Pancreas (tissue), 10 donors: ENCODE data around the gene GLMP. TPM values are rescaled to one million over a fixed set of nuclear protein-coding genes. Genes with fewer than 3 reads are reported as not detected.

Source experiments
- ATAC-seq, 4 donors: fragments of 200-7000 bp; cut with Tn5 transposase; one replicate each; pipeline versions ENCODE4 v1.8.0 to v1.9.1; 2020; ENCODE audit warnings: mild to moderate bottlenecking in 4 of 4, moderate library complexity in 4 of 4
- DNase-seq, 6 donors: peaks; one replicate each; pipeline ENCODE4 v3.0.0-alpha.2; 2020
- FAIRE-seq: peaks from 2 replicates; lab custom pipeline; 2012; peaks lifted over from hg19 to GRCh38; lab: Jason Lieb, UNC
- H3K27ac ChIP-seq, 4 donors: fragments of 200-600 bp; sonication (generic); 1 replicate in 3 of 4; 2 replicates in 1 of 4; pipeline versions ENCODE4 v1.5.0 to v1.8.0; 2020
- H3K27me3 ChIP-seq, 4 donors: fragments of 200-600 bp; one replicate each; pipeline ENCODE4 v1.8.0; 2021
- H3K36me3 ChIP-seq, 3 donors: fragments of 200-600 bp; sonication (generic) in 1 of 3; one replicate each; pipeline versions ENCODE4 v1.5.0 to v1.8.0; 2020 to 2021
- H3K4me1 ChIP-seq, 3 donors: fragments of 200-600 bp; one replicate each; pipeline ENCODE4 v1.8.0; 2021
- H3K4me3 ChIP-seq, 4 donors: fragments of 200-600 bp; sonication (generic) in 2 of 4; one replicate each; pipeline versions ENCODE4 v1.5.0 to v1.8.0; 2020 to 2021
- H3K9me3 ChIP-seq, 4 donors: fragments of 200-600 bp; one replicate each; pipeline ENCODE4 v1.8.0; 2021
- CTCF ChIP-seq, 4 donors: fragments of 200-600 bp; sonication (generic) in 3 of 4; IDR thresholded peaks; one replicate each; pipeline versions ENCODE4 v1.5.0 to v1.8.0; 2021; ENCODE audit warnings: antibody characterized with exemption in 4 of 4
- WGBS, 2 donors: extraction: QIAGEN DNeasy Blood & Tissue Kit; methylation state at CpG; one replicate each; pipeline ENCODE4 v1.1.7; 2013; 5-methylcytosine and 5-hydroxymethylcytosine counted together
- intact Hi-C, 3 donors: fragments of 100-400 bp; cut with DNase I; formaldehyde crosslinking; loops; one replicate each; pipeline versions ENCODE4 v1.11.1 to v1.14.2; 2022
- polyA plus RNA-seq, 2 donors: library from polyadenylated mRNA; stranded (reverse); fragments of 200-250 nt; gene quantifications; one replicate each; pipeline ENCODE4 v1.2.3, GENCODE V29; 2013
- total RNA-seq, 6 donors: library from RNA; stranded (reverse); fragmentation: NEBNext Ultra II Directional in 4 of 6; extraction: Animal tissue kit (Norgen Biotek cat#: 25700) in 4 of 6; gene quantifications; one replicate each; pipeline versions ENCODE4 v1.2.1 to v1.2.4, GENCODE V29; 2021 to 2023
- donor health status: healthy with polysubstance abuse.
- donor health status: DM: no; HTN: no; CAD: no; lungs with moderate emphysema.
- donor health status: DM: no; HTN: no; CAD: no.
- donor health status: control.
- donor health status: control.
- donor health status: Bipolar disorder and iron deficiency.
- donor health status: DM: yes; HTN: yes; CAD: no.
- donor health status: DM: no; HTN: no; CAD: no.
- donor health status: DM: no; HTN: no; CAD: no.
- donor health status: DM: yes; HTN: yes; CAD: no.

GLMP gene
- total and polyA plus RNA-seq, 8 donors: 11.1 to 32.5 (median 23.0) TPM

GRCh38 chr1:156289857-156290256 is 5.6 kb downstream of the GLMP start:
- intact Hi-C loops: no loop called here
- H3K36me3 ChIP-seq: no peaks in the 10 kb centered on the region
- peaks cover 0 to 4% (median 3%) of the 10 kb centered on the region in 3 donors for H3K4me1 ChIP-seq
- no peak for TF ChIP-seq CTCF (IDR thresholded peaks at IDR 0.05)
- H3K4me3 ChIP-seq: no peak overlapping the region
- H3K27ac ChIP-seq: no peak overlapping the region
- DNase-seq (no peak), ATAC-seq (no peak), FAIRE-seq (no peak)
- H3K27me3 ChIP-seq: no peaks in the 10 kb centered on the region
- H3K9me3 ChIP-seq: no peaks in the 10 kb centered on the region

GRCh38 chr1:156286061-156286460 is 9.4 kb downstream of the GLMP start:
- no peak for DNase-seq
- 92 to 93% methylated on average over 8 of the region's 8 CpGs for WGBS, 2 donors

GRCh38 chr1:156285437-156285836 is 10.0 kb downstream of the GLMP start:
- H3K27me3 ChIP-seq: no peaks in the 10 kb centered on the region
- no peak overlapping the region for H3K27ac ChIP-seq
- ATAC-seq (no peak), DNase-seq (peak in 1 of 6 donors; percentile 66), FAIRE-seq (no peak)
- no peaks in the 10 kb centered on the region for H3K36me3 ChIP-seq
- TF ChIP-seq CTCF (IDR thresholded peaks at IDR 0.05): no peak
- H3K4me3 ChIP-seq: no peak overlapping the region
- 86 to 93% methylated on average over 21 of the region's 21 CpGs for WGBS, 2 donors
- H3K9me3 ChIP-seq: no peaks in the 10 kb centered on the region
- intact Hi-C loops: no loop called here
- H3K4me1 ChIP-seq: peaks cover 6 to 16% (median 8%) of the 10 kb centered on the region in 3 donors

More at GRCh38 chr1:156286061-156286460, 9.4 kb downstream of the GLMP start:
- no peak overlapping the region for H3K4me3 ChIP-seq
- no peak overlapping the region for H3K27ac ChIP-seq
- H3K36me3 ChIP-seq: no peaks in the 10 kb centered on the region
- ATAC-seq (no peak), FAIRE-seq (no peak)
- intact Hi-C loops: no loop called here
- no peaks in the 10 kb centered on the region for H3K27me3 ChIP-seq
- no peak for TF ChIP-seq CTCF (IDR thresholded peaks at IDR 0.05)
- H3K4me1 ChIP-seq: peaks cover 8 to 15% (median 9%) of the 10 kb centered on the region in 3 donors
- H3K9me3 ChIP-seq: no peaks in the 10 kb centered on the region

GRCh38 chr1:156284757-156285156 is 10.7 kb downstream of the GLMP start:
- intact Hi-C loops: no loop called here
- no peaks in the 10 kb centered on the region for H3K9me3 ChIP-seq
- WGBS, 2 donors: 75 to 76% methylated on average over 4 of the region's 4 CpGs
- H3K27me3 ChIP-seq: no peaks in the 10 kb centered on the region
- no peak for DNase-seq
- no peaks in the 10 kb centered on the region for H3K36me3 ChIP-seq
- H3K27ac ChIP-seq: no peak overlapping the region
- FAIRE-seq: no peak
- H3K4me1 ChIP-seq: peaks cover 6 to 16% (median 8%) of the 10 kb centered on the region in 3 donors
- H3K4me3 ChIP-seq: no peak overlapping the region
- ATAC-seq: no peak
- no peak for TF ChIP-seq CTCF (IDR thresholded peaks at IDR 0.05)

GRCh38 chr1:156284112-156284511 is 11.4 kb downstream of the GLMP start, which contains the start of gene TMEM79:
Gene TMEM79 (plus strand): TSS chr1:156284325. CDS start chr1:156285227, 902 bp downstream.
- Histone ChIP-seq H3K4me3 (peak within 1 kb of the TSS; percentile 69 to 95 (median 90)), H3K4me1 (peaks cover 6 to 16% (median 8%) of the 10 kb centered on the region in 3 donors), H3K36me3 (no peaks in the 10 kb centered on the region), H3K27me3 (no peaks in the 10 kb centered on the region), H3K9me3 (no peaks in the 10 kb centered on the region), H3K27ac (peak within 1 kb of the TSS in 3 of 4 donors; percentile 62 to 86 (median 80))
- WGBS, 2 donors: 68 to 75% methylated on average over 7 of the region's 7 CpGs
- no peak for ATAC-seq
- no peak for TF ChIP-seq CTCF (IDR thresholded peaks at IDR 0.05)
- no peak for DNase-seq
- intact Hi-C loops: no loop called here
- no peak for FAIRE-seq
